ENCODE measurements around the gene GNG8.

DNA sequence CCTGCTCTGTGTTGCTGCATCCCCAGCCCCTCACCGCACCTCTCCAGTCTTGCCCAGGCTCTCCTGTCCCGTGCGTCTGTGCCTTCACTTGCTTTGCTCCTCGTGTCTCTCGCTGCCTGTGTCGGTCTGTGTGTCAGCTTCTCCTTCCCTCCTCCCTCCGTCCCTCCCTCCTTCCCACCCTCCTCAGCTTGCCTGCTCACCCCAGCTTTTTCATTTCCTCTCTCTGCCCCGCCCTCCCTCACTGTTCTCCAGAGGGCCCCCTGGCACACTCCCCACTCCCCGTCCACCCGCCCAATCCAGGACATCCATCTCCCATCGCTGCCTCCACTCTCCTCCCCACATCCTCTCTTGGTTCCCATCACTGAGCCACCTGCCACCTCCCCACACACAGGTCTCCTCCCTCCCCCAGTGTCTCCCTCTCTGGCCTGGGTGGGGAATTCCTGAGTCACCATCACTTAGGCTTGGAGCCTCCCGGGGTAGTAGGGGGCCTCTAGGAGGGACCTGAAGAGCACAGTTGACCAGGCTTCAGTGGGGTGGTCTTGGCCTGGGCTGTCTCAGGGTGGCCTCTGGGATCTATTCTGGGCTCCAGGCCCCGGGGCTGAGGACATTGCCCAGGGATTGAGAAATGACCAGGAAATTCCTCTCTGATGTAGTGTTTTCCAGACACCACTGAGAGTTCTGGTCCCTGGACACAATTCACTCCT lies 10.9 kb downstream of the GNG8 start, which contains the start of gene PTGIR:
- no peak for TF ChIP-seq POLR2A (IDR thresholded peaks at IDR 0.05)
- TF ChIP-seq, protein P1, sequence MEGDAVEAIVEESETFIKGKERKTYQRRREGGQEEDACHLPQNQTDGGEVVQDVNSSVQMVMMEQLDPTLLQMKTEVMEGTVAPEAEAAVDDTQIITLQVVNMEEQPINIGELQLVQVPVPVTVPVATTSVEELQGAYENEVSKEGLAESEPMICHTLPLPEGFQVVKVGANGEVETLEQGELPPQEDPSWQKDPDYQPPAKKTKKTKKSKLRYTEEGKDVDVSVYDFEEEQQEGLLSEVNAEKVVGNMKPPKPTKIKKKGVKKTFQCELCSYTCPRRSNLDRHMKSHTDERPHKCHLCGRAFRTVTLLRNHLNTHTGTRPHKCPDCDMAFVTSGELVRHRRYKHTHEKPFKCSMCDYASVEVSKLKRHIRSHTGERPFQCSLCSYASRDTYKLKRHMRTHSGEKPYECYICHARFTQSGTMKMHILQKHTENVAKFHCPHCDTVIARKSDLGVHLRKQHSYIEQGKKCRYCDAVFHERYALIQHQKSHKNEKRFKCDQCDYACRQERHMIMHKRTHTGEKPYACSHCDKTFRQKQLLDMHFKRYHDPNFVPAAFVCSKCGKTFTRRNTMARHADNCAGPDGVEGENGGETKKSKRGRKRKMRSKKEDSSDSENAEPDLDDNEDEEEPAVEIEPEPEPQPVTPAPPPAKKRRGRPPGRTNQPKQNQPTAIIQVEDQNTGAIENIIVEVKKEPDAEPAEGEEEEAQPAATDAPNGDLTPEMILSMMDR (IDR thresholded peaks at IDR 0.05 in 8 of 11, conservative IDR thresholded peaks at IDR 0.05 in 3 of 11) = no peak

All from spleen (tissue), 7 donors.